ENCODE results near the gene TLN1.

Gene TLN1

DNA sequence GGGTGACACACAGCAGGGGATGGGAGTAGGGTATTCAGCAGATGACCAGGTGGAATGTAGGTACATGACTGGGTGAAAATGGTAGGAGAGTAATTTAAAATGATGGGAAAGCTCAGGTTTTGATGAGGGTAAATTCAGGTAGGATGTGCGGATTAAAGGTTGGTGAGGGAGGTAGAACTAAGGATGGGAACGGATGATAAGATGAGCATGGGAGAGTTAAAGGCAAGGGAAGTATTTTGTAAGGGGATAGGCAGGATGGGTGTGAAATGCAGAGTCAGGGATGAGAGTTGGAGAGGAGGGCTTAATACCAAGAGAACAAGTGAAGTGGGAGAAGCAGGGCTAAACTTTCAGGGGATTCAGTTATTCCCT, 1.5 kb downstream of the TLN1 start:
- H3K4me3 ChIP-seq (ENCODE audit: low read length): peak overlapping the region; percentile 97
- no peak for DNase-seq (ENCODE audit: low read depth)
- TF ChIP-seq CTCF (conservative IDR thresholded peaks at IDR 0.05; ENCODE audit: low read length): no peak

- peak overlapping the region; percentile 97 for H3K4me3 ChIP-seq (ENCODE audit: low read length)
- DNase-seq (ENCODE audit: low read depth): peak; percentile 91
- TF ChIP-seq CTCF (conservative IDR thresholded peaks at IDR 0.05; ENCODE audit: low read length): peak; percentile 71
Observed at GRCh38 chr9:35729700-35730485, 2.1 kb downstream of the TLN1 start.

GRCh38 chr9:35729101-35729500, 2.9 kb downstream of the TLN1 start:
- no peak for TF ChIP-seq CTCF (conservative IDR thresholded peaks at IDR 0.05; ENCODE audit: low read length)
- H3K4me3 ChIP-seq (ENCODE audit: low read length): peak overlapping the region; percentile 97
- DNase-seq (ENCODE audit: low read depth): no peak

- DNase-seq (ENCODE audit: low read depth): peak; percentile 94
- no peak for TF ChIP-seq CTCF (conservative IDR thresholded peaks at IDR 0.05; ENCODE audit: low read length)
- peak overlapping the region; percentile 97 for H3K4me3 ChIP-seq (ENCODE audit: low read length)
Observed at GRCh38 chr9:35728041-35728971, 3.7 kb downstream of the TLN1 start.

GRCh38 chr9:35727676-35728040, 4.3 kb downstream of the TLN1 start:
- TF ChIP-seq CTCF (conservative IDR thresholded peaks at IDR 0.05; ENCODE audit: low read length): no peak
- no peak for DNase-seq (ENCODE audit: low read depth)
- peak overlapping the region; percentile 97 for H3K4me3 ChIP-seq (ENCODE audit: low read length)

DNA sequence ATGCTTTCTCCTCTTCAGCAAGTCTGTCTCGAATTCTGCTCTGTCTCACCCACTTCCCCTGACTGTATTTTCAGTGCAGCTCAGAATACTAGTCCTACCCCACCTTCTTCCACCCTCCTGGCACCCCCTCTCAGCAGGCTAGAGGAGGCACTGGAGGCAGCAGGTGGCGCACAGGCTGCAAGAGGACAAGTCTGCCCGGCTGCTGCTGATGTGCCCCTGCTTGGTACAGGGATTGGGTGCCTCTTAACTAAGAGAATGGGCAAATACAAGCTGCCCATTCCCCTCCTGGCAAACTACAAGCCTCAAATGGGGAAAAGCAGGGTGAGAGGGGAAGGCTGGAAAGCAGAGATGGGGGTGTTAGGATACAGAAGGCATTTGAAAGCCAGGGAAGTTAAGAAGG, 5.1 kb downstream of the TLN1 start:
- peak; percentile 68 for DNase-seq (ENCODE audit: low read depth)
- peak; percentile 44 for TF ChIP-seq CTCF (conservative IDR thresholded peaks at IDR 0.05; ENCODE audit: low read length)
- H3K4me3 ChIP-seq (ENCODE audit: low read length): peak overlapping the region; percentile 97
